HepG2 (cell line): ENCODE data around the gene TGFBI. TPM values are rescaled to one million over a fixed set of nuclear protein-coding genes. Genes with fewer than 3 reads are reported as not detected.

Source experiments
- ATAC-seq: fragments of 200-7000 bp; cut with Tn5 transposase; 3 replicates; pipeline ENCODE4 v1.9.1; 2020; ENCODE audit warnings: mild to moderate bottlenecking, moderate library complexity
- BruUV-seq: library from RNA; stranded (reverse); fragments of 400-500 nt; replicated peaks from 2 replicates; lab custom pipeline; 2021; lab: Mats Ljungman, UMichigan
- CTCF ChIA-PET: fragments of 300-600 bp; formaldehyde crosslinking; extraction: SDS; loops from one replicate; lab custom pipeline; 2021; ENCODE audit warnings: low total read pairs, inconsistent platforms, low intra/inter-chr PET ratio; lab: Yijun Ruan, JAX
- POLR2A ChIA-PET: fragments of 350-600 bp; sonication (Branson Sonifier 250); formaldehyde crosslinking; loops from one replicate; lab custom pipeline; 2020; ENCODE audit warnings: antibody characterized with exemption, inconsistent platforms; lab: Yijun Ruan, JAX
- DNase-seq: peaks from one replicate; pipeline ENCODE4 v3.0.0-alpha.2; 2015; ENCODE audit warnings: low spot score
- FAIRE-seq: peaks from 3 replicates; lab custom pipeline; 2011; peaks lifted over from hg19 to GRCh38; lab: Jason Lieb, UNC
- H2AFZ ChIP-seq: one replicate; pipeline ENCODE4 v1.6.1; 2011; ENCODE audit warnings: low read length, inconsistent platforms
- H3K27ac ChIP-seq: fragments of 300-600 bp; 3 replicates; pipeline ENCODE4 v1.8.0; 2011; ENCODE audit warnings: mixed run types, mild to moderate bottlenecking, mixed read lengths, low read length, inconsistent platforms; ENCODE audit not compliant: insufficient read depth; ENCODE audit errors: extremely low read length
- H3K27me3 ChIP-seq, 2 experiments: fragments of 200-600 bp in 1 of 2; 2 replicates in 1 of 2; 3 replicates in 1 of 2; pipeline versions ENCODE4 v1.6.0 to v1.8.0; 2011; ENCODE audit warnings: low read length in 2 of 2, mild to moderate bottlenecking in 2 of 2, moderate library complexity in 2 of 2, inconsistent platforms in 1 of 2; ENCODE audit not compliant: insufficient read depth in 2 of 2, control insufficient read depth in 1 of 2
- H3K36me3 ChIP-seq, 2 experiments: fragments of 200-600 bp in 1 of 2; replicated peaks in 1 of 2; 2 replicates in 1 of 2; 3 replicates in 1 of 2; pipeline versions ENCODE4 v1.5.1 to v1.8.0; 2011; ENCODE audit warnings: low read length in 2 of 2, inconsistent platforms in 1 of 2; ENCODE audit not compliant: insufficient read depth in 2 of 2, control insufficient read depth in 1 of 2
- H3K4me1 ChIP-seq: 2 replicates; pipeline ENCODE4 v1.5.1; 2012; ENCODE audit warnings: low read length, inconsistent platforms; ENCODE audit not compliant: insufficient read depth
- H3K4me2 ChIP-seq: 2 replicates; pipeline ENCODE4 v1.6.0; 2011; ENCODE audit warnings: low read depth, low read length, inconsistent platforms
- H3K4me3 ChIP-seq, 3 experiments: fragments of 200-600 bp in 1 of 3; sonication (generic), shearing (Covaris generic) in 1 of 3; replicated peaks in 1 of 3; 2 replicates each; pipeline ENCODE4 v1.5.1; 2011 to 2016; ENCODE audit warnings: low read length in 3 of 3, inconsistent platforms in 2 of 3, low read depth in 2 of 3, mild to moderate bottlenecking in 2 of 3, control low read depth in 1 of 3, mixed read lengths in 1 of 3; ENCODE audit not compliant: insufficient read depth in 1 of 3
- H3K79me2 ChIP-seq: one replicate; pipeline ENCODE4 v1.6.1; 2011; ENCODE audit warnings: low read length, inconsistent platforms; ENCODE audit not compliant: insufficient read depth
- H3K9ac ChIP-seq: 2 replicates; pipeline ENCODE4 v1.6.0; 2011; ENCODE audit warnings: mild to moderate bottlenecking, low read depth, low read length, inconsistent platforms; ENCODE audit not compliant: insufficient read depth
- H3K9me3 ChIP-seq: 2 replicates; pipeline ENCODE4 v1.5.1; 2012; ENCODE audit warnings: mild to moderate bottlenecking, low read length
- H4K20me1 ChIP-seq: 2 replicates; pipeline ENCODE4 v1.6.0; 2011; ENCODE audit warnings: inconsistent platforms, mild to moderate bottlenecking, low read length, moderate library complexity; ENCODE audit not compliant: insufficient read depth
- EZH2 ChIP-seq: conservative IDR thresholded peaks from 2 replicates; pipeline ENCODE4 v1.6.1; 2012; ENCODE audit warnings: mild to moderate bottlenecking, low read depth, low read length, moderate library complexity
- FOSL2 ChIP-seq: sonication (generic); formaldehyde crosslinking; IDR thresholded peaks from 2 replicates; pipeline ENCODE4 v1.4.0; 2020; ENCODE audit warnings: missing genetic modification reagents
- JARID2 ChIP-seq: sonication (generic); formaldehyde crosslinking; IDR thresholded peaks from 2 replicates; pipeline ENCODE4 v1.8.1; 2023; ENCODE audit warnings: missing genetic modification reagents, inconsistent platforms; ENCODE audit not compliant: insufficient replicate concordance
- NCOA2 ChIP-seq: sonication (generic); formaldehyde crosslinking; IDR thresholded peaks from 2 replicates; pipeline ENCODE4 v1.8.0; 2022; ENCODE audit warnings: inconsistent platforms
- POLR2G ChIP-seq: fragments of 200-400 bp; formaldehyde crosslinking; IDR thresholded peaks from 2 replicates; pipeline ENCODE4 v1.6.1; 2018; ENCODE audit warnings: mild to moderate bottlenecking, low read depth, low read length, moderate library complexity
- ZBTB34 ChIP-seq: sonication (generic); formaldehyde crosslinking; IDR thresholded peaks from 2 replicates; pipeline ENCODE4 v1.8.0; 2022; ENCODE audit warnings: mild to moderate bottlenecking, missing genetic modification reagents
- ZGPAT ChIP-seq: IDR thresholded peaks from 2 replicates; pipeline ENCODE4 v1.6.1; 2016; ENCODE audit warnings: mild to moderate bottlenecking
- ZNF646 ChIP-seq: sonication (generic); formaldehyde crosslinking; IDR thresholded peaks from 2 replicates; pipeline ENCODE4 v1.9.0; 2021; ENCODE audit warnings: mild to moderate bottlenecking, missing genetic modification reagents
- ZNF710 ChIP-seq: sonication (generic); formaldehyde crosslinking; IDR thresholded peaks from 2 replicates; pipeline ENCODE4 v1.5.0; 2020; ENCODE audit warnings: mild to moderate bottlenecking, missing genetic modification reagents, borderline replicate concordance
- ZNF83 ChIP-seq: sonication (generic); formaldehyde crosslinking; IDR thresholded peaks from 2 replicates; pipeline ENCODE4 v1.4.0; 2020; ENCODE audit warnings: missing genetic modification reagents, mild to moderate bottlenecking, borderline replicate concordance
- WGBS: methylation state at CpG from one replicate; pipeline ENCODE4 v1.1.6; 2017; ENCODE audit warnings: low lambda C conversion rate; 5-methylcytosine and 5-hydroxymethylcytosine counted together
- in situ Hi-C: cut with HindIII; loops from 2 replicates; pipeline ENCODE4 v1.10.0; 2017; ENCODE audit warnings: low pct_unique_long_range_greater_than_20kb; ENCODE audit not compliant: extremely low pct_ligation_motif_present
- intact Hi-C: fragments of 100-400 bp; cut with micrococcal nuclease; formaldehyde crosslinking; loops from one replicate; pipeline ENCODE4 v1.10.0; 2022; ENCODE audit not compliant: unreplicated experiment
- polyA plus RNA-seq, 8 experiments: library from polyadenylated mRNA; depleted of rRNA in 3 of 8; stranded (reverse) in 7 of 8; unstranded in 1 of 8; fragments of >200 nt; fragmentation: Illumina TruSeq in 4 of 8; extraction: Trizol in 4 of 8; gene quantifications; 2 replicates each; pipeline versions ENCODE4 v1.2.1 to v1.2.3, GENCODE V29; 2011 to 2016; ENCODE audit warnings: low read depth in 4 of 8, missing spikeins in 1 of 8, mixed read lengths in 1 of 8; ENCODE audit not compliant: insufficient read depth in 1 of 8
- total RNA-seq, 5 experiments: library from RNA; depleted of rRNA; stranded (reverse); fragments of >200 nt; fragmentation: Illumina TruSeq; extraction: Trizol; gene quantifications; 2 replicates each; pipeline ENCODE4 v1.2.3, GENCODE V29; 2016; ENCODE audit warnings: low read depth in 1 of 5

Gene TGFBI
- total and polyA plus RNA-seq, 2 of the 13 experiments (the other 11 are each of a cell fraction or from before 2014, with no cell fraction given) = 275 to 457 TPM

GRCh38 chr5:136032564-136032963 is 3.8 kb downstream of the TGFBI start (continued):
- TF ChIP-seq ZGPAT (CRISPR knock-in tag) (no peak), ZNF646 (CRISPR knock-in tag) (no peak), FOSL2 (CRISPR knock-in tag) (peak; percentile 44; the same call in 1 of the 2 replicates)

GRCh38 chr5:136033234-136033633 is 4.4 kb downstream of the TGFBI start:
- peaks cover 27% of the 10 kb centered on the region for H3K79me2 ChIP-seq
- H3K9me3 ChIP-seq = no peaks in the 10 kb centered on the region
- no peak overlapping the region for H3K9ac ChIP-seq
- H3K4me1 ChIP-seq = peaks cover 57% of the 10 kb centered on the region
- H3K27ac ChIP-seq = no peak overlapping the region
- ATAC-seq = no peak
- ChIA-PET CTCF (no interaction called here), POLR2A (interaction anchor here (0.9 to 10.6 kb wide), 4 partner anchors 9 to 60 kb away, joined by 3 to 129 read pairs (median 38); no protein-coding TSS in a partner anchor)
- in situ Hi-C loops (no loop called here), intact Hi-C loops (loop anchor here (2.0 kb wide), 1 partner anchor 20 kb away; no protein-coding TSS in a partner anchor)
- H3K36me3 ChIP-seq = peaks cover 12 to 42% of the 10 kb centered on the region in 2 experiments
- no TSS peak for BruUV-seq
- H3K4me2 ChIP-seq = no peak overlapping the region; the same call in 1 of the 2 replicates
- no peak overlapping the region for H3K4me3 ChIP-seq
- no peak for FAIRE-seq
- 75% methylated on average over 1 of the region's 1 CpG for WGBS
- H2AFZ ChIP-seq = no peak overlapping the region
- H4K20me1 ChIP-seq = no peaks in the 10 kb centered on the region
- DNase-seq = no peak
- H3K27me3 ChIP-seq = no peaks in the 10 kb centered on the region; a peak in 1 of 5 replicates
- no peak for TF ChIP-seq EZH2
- no peak for TF ChIP-seq POLR2G
- TF ChIP-seq NCOA2 = no peak
- TF ChIP-seq ZNF710 = no peak
- no peak for TF ChIP-seq JARID2 (CRISPR knock-in tag)
- TF ChIP-seq ZBTB34 (CRISPR knock-in tag) = no peak
- TF ChIP-seq ZNF83 (CRISPR knock-in tag) = no peak
